ENCODE data around the gene CLCN2.

The CLCN2 gene

GRCh38 chr3:184322731-184323487, 38.5 kb downstream of the CLCN2 start:
- Histone ChIP-seq H3K27ac (replicated peaks) (peak overlapping the region; percentile 48), H3K27me3 (ENCODE audit: insufficient read depth, poor library complexity, severe bottlenecking) (no peaks in the 10 kb centered on the region), H3K4me3 (replicated peaks; ENCODE audit: insufficient read depth, low read length) (no peak overlapping the region)
- TF ChIP-seq GABPA (IDR thresholded peaks at IDR 0.05; ENCODE audit: low read depth), result no peak
- TF ChIP-seq REST (IDR thresholded peaks at IDR 0.05; ENCODE audit: insufficient replicate concordance, low read depth), result no peak
- peak; percentile 45; the same call in 1 of the 2 replicates for TF ChIP-seq POLR2AphosphoS5 (IDR thresholded peaks at IDR 0.05; ENCODE audit: low read depth)
- no peak for TF ChIP-seq SPI1 (IDR thresholded peaks at IDR 0.05; ENCODE audit: borderline replicate concordance, low read depth)
- no peak for TF ChIP-seq CTCF (IDR thresholded peaks at IDR 0.05; ENCODE audit: insufficient read depth, low read length)
- peak; percentile 92 to 97 for DNase-seq (ENCODE audit: low read depth in 1 of 2, low spot score in 1 of 2)

GRCh38 chr3:184321666-184322065, 39.7 kb downstream of the CLCN2 start:
- Histone ChIP-seq H3K27me3 (ENCODE audit: insufficient read depth, poor library complexity, severe bottlenecking) (no peaks in the 10 kb centered on the region), H3K4me3 (replicated peaks; ENCODE audit: insufficient read depth, low read length) (no peak overlapping the region), H3K27ac (replicated peaks) (peak overlapping the region; percentile 46; the same call in 1 of the 2 replicates)
- TF ChIP-seq REST (IDR thresholded peaks at IDR 0.05; ENCODE audit: insufficient replicate concordance, low read depth) (no peak), POLR2AphosphoS5 (IDR thresholded peaks at IDR 0.05; ENCODE audit: low read depth) (no peak), CTCF (IDR thresholded peaks at IDR 0.05; ENCODE audit: insufficient read depth, low read length) (no peak), SPI1 (IDR thresholded peaks at IDR 0.05; ENCODE audit: borderline replicate concordance, low read depth) (no peak), GABPA (IDR thresholded peaks at IDR 0.05; ENCODE audit: low read depth) (no peak)
- no peak for DNase-seq (ENCODE audit: low read depth in 1 of 2, low spot score in 1 of 2)

GRCh38 chr3:184320104-184320445, 41.3 kb downstream of the CLCN2 start:
- H3K27me3 ChIP-seq (ENCODE audit: insufficient read depth, poor library complexity, severe bottlenecking), result no peaks in the 10 kb centered on the region
- peak overlapping the region; percentile 34; the same call in 1 of the 2 replicates for H3K27ac ChIP-seq (replicated peaks)
- TF ChIP-seq GABPA (IDR thresholded peaks at IDR 0.05; ENCODE audit: low read depth) (no peak), SPI1 (IDR thresholded peaks at IDR 0.05; ENCODE audit: borderline replicate concordance, low read depth) (no peak), POLR2AphosphoS5 (IDR thresholded peaks at IDR 0.05; ENCODE audit: low read depth) (no peak), CTCF (IDR thresholded peaks at IDR 0.05; ENCODE audit: insufficient read depth, low read length) (no peak), REST (IDR thresholded peaks at IDR 0.05; ENCODE audit: insufficient replicate concordance, low read depth) (no peak)
- DNase-seq (ENCODE audit: low read depth in 1 of 2, low spot score in 1 of 2), result peak in 1 of 2 experiments; percentile 81
- H3K4me3 ChIP-seq (replicated peaks; ENCODE audit: insufficient read depth, low read length), result no peak overlapping the region
